Measurements from ENCODE around the gene CDR2L. TPM values are rescaled to one million over a fixed set of nuclear protein-coding genes. Genes with fewer than 3 reads are reported as not detected.

Gene CDR2L
- total RNA-seq, 1 experiment from 2014 or later, result 31.0 TPM

DNA sequence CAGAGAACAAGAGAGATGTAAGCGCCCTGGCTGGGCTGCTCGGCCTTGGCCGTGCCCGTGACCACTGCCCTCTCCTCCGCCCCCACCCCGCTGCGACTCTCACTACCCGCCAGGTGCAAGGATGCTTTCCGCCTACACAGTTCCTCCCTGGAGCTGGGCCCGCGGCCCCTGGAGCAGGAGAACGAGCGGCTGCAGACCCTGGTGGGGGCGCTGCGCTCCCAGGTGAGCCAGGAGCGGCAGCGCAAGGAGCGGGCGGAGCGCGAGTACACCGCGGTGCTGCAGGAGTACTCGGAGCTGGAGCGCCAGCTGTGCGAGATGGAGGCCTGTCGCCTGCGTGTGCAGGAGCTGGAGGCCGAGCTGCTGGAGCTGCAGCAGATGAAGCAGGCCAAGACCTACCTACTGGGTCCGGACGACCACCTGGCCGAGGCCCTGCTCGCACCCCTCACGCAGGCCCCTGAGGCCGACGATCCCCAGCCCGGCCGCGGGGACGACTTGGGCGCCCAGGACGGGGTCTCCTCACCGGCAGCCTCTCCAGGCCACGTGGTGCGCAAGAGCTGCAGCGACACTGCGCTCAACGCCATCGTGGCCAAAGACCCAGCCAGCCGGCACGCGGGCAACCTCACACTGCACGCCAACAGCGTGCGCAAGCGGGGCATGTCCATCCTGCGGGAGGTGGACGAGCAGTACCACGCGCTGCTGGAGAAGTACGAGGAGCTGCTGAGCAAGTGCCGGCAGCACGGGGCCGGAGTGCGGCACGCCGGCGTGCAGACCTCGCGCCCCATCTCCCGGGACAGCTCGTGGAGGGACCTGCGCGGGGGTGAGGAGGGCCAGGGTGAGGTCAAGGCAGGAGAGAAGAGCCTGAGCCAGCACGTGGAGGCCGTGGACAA is 15.9 kb downstream of the CDR2L start:
- Mint-ChIP-seq H3K4me1 (no peaks in the 10 kb centered on the region), H3K36me3 (peaks cover 12% of the 10 kb centered on the region), H3K9me3 (no peaks in the 10 kb centered on the region), H3K27ac (no peak overlapping the region), H3K4me3 (no peak overlapping the region), H3K27me3 (ENCODE audit: low read depth) (no peaks in the 10 kb centered on the region)
- DNase-seq (ENCODE audit: low spot score) (peak; percentile 69), ATAC-seq (peak; percentile 93)
- POLR2A ChIA-PET, result interaction anchor here (0.7 to 0.9 kb wide), 3 partner anchors 9 to 60 kb away, joined by 3 to 4 read pairs (median 4); partner anchors contain the start of gene MRPL58
- TF ChIP-seq ZNF317 (CRISPR knock-in tag; IDR thresholded peaks at IDR 0.05; ENCODE audit: borderline replicate concordance, low read depth) (no peak), PRRX2 (CRISPR knock-in tag; IDR thresholded peaks at IDR 0.05) (no peak), SP1 (CRISPR knock-in tag; conservative IDR thresholded peaks at IDR 0.05) (no peak), TEAD1 (CRISPR knock-in tag; IDR thresholded peaks at IDR 0.05) (no peak), OVOL2 (CRISPR knock-in tag; IDR thresholded peaks at IDR 0.05; ENCODE audit: borderline replicate concordance) (no peak), JAZF1 (CRISPR knock-in tag; IDR thresholded peaks at IDR 0.05) (no peak), FOXP1 (CRISPR knock-in tag; IDR thresholded peaks at IDR 0.05; ENCODE audit: borderline replicate concordance) (no peak), RORB (CRISPR knock-in tag; IDR thresholded peaks at IDR 0.05) (no peak), ZNF138 (CRISPR knock-in tag; conservative IDR thresholded peaks at IDR 0.05) (no peak), IRF2 (CRISPR knock-in tag; IDR thresholded peaks at IDR 0.05; ENCODE audit: borderline replicate concordance, low read depth) (no peak), NFATC4 (CRISPR knock-in tag; IDR thresholded peaks at IDR 0.05) (no peak), GABPB1 (CRISPR knock-in tag; IDR thresholded peaks at IDR 0.05) (no peak), ZNF423 (CRISPR knock-in tag; IDR thresholded peaks at IDR 0.05) (no peak)
- TF ChIP-seq, protein P1, sequence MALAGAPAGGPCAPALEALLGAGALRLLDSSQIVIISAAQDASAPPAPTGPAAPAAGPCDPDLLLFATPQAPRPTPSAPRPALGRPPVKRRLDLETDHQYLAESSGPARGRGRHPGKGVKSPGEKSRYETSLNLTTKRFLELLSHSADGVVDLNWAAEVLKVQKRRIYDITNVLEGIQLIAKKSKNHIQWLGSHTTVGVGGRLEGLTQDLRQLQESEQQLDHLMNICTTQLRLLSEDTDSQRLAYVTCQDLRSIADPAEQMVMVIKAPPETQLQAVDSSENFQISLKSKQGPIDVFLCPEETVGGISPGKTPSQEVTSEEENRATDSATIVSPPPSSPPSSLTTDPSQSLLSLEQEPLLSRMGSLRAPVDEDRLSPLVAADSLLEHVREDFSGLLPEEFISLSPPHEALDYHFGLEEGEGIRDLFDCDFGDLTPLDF (CRISPR knock-in tag; IDR thresholded peaks at IDR 0.05), result no peak
- TF ChIP-seq, protein P2, sequence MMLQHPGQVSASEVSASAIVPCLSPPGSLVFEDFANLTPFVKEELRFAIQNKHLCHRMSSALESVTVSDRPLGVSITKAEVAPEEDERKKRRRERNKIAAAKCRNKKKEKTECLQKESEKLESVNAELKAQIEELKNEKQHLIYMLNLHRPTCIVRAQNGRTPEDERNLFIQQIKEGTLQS (CRISPR knock-in tag; conservative IDR thresholded peaks at IDR 0.05), result no peak
- TF ChIP-seq, protein P3, sequence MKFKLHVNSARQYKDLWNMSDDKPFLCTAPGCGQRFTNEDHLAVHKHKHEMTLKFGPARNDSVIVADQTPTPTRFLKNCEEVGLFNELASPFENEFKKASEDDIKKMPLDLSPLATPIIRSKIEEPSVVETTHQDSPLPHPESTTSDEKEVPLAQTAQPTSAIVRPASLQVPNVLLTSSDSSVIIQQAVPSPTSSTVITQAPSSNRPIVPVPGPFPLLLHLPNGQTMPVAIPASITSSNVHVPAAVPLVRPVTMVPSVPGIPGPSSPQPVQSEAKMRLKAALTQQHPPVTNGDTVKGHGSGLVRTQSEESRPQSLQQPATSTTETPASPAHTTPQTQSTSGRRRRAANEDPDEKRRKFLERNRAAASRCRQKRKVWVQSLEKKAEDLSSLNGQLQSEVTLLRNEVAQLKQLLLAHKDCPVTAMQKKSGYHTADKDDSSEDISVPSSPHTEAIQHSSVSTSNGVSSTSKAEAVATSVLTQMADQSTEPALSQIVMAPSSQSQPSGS (CRISPR knock-in tag; IDR thresholded peaks at IDR 0.05; ENCODE audit: borderline replicate concordance, low read depth), result no peak
- TF ChIP-seq, protein P4, sequence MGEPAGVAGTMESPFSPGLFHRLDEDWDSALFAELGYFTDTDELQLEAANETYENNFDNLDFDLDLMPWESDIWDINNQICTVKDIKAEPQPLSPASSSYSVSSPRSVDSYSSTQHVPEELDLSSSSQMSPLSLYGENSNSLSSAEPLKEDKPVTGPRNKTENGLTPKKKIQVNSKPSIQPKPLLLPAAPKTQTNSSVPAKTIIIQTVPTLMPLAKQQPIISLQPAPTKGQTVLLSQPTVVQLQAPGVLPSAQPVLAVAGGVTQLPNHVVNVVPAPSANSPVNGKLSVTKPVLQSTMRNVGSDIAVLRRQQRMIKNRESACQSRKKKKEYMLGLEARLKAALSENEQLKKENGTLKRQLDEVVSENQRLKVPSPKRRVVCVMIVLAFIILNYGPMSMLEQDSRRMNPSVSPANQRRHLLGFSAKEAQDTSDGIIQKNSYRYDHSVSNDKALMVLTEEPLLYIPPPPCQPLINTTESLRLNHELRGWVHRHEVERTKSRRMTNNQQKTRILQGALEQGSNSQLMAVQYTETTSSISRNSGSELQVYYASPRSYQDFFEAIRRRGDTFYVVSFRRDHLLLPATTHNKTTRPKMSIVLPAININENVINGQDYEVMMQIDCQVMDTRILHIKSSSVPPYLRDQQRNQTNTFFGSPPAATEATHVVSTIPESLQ (CRISPR knock-in tag; IDR thresholded peaks at IDR 0.05), result no peak
- TF ChIP-seq, protein P5, sequence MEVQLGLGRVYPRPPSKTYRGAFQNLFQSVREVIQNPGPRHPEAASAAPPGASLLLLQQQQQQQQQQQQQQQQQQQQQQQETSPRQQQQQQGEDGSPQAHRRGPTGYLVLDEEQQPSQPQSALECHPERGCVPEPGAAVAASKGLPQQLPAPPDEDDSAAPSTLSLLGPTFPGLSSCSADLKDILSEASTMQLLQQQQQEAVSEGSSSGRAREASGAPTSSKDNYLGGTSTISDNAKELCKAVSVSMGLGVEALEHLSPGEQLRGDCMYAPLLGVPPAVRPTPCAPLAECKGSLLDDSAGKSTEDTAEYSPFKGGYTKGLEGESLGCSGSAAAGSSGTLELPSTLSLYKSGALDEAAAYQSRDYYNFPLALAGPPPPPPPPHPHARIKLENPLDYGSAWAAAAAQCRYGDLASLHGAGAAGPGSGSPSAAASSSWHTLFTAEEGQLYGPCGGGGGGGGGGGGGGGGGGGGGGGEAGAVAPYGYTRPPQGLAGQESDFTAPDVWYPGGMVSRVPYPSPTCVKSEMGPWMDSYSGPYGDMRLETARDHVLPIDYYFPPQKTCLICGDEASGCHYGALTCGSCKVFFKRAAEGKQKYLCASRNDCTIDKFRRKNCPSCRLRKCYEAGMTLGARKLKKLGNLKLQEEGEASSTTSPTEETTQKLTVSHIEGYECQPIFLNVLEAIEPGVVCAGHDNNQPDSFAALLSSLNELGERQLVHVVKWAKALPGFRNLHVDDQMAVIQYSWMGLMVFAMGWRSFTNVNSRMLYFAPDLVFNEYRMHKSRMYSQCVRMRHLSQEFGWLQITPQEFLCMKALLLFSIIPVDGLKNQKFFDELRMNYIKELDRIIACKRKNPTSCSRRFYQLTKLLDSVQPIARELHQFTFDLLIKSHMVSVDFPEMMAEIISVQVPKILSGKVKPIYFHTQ (CRISPR knock-in tag; IDR thresholded peaks at IDR 0.05), result no peak
- TF ChIP-seq, protein P6, sequence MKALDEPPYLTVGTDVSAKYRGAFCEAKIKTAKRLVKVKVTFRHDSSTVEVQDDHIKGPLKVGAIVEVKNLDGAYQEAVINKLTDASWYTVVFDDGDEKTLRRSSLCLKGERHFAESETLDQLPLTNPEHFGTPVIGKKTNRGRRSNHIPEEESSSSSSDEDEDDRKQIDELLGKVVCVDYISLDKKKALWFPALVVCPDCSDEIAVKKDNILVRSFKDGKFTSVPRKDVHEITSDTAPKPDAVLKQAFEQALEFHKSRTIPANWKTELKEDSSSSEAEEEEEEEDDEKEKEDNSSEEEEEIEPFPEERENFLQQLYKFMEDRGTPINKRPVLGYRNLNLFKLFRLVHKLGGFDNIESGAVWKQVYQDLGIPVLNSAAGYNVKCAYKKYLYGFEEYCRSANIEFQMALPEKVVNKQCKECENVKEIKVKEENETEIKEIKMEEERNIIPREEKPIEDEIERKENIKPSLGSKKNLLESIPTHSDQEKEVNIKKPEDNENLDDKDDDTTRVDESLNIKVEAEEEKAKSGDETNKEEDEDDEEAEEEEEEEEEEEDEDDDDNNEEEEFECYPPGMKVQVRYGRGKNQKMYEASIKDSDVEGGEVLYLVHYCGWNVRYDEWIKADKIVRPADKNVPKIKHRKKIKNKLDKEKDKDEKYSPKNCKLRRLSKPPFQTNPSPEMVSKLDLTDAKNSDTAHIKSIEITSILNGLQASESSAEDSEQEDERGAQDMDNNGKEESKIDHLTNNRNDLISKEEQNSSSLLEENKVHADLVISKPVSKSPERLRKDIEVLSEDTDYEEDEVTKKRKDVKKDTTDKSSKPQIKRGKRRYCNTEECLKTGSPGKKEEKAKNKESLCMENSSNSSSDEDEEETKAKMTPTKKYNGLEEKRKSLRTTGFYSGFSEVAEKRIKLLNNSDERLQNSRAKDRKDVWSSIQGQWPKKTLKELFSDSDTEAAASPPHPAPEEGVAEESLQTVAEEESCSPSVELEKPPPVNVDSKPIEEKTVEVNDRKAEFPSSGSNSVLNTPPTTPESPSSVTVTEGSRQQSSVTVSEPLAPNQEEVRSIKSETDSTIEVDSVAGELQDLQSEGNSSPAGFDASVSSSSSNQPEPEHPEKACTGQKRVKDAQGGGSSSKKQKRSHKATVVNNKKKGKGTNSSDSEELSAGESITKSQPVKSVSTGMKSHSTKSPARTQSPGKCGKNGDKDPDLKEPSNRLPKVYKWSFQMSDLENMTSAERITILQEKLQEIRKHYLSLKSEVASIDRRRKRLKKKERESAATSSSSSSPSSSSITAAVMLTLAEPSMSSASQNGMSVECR (CRISPR knock-in tag; IDR thresholded peaks at IDR 0.05; ENCODE audit: borderline replicate concordance), result no peak
- CTCF ChIA-PET, result interaction anchor here (0.6 to 2.1 kb wide), 16 partner anchors 9 to 1382 kb away, joined by 3 to 21 read pairs (median 4); partner anchors contain the start of genes CDR2L, HID1 and MRPL58

Measured in WTC11 (cell line).